Keratinocyte (primary cell): ENCODE results near the gene TCEANC2. TPM values are rescaled to one million over a fixed set of nuclear protein-coding genes. Genes with fewer than 3 reads are reported as not detected.

Experiments
- DNase-seq: peaks from one replicate; pipeline ENCODE4 v3.0.0-alpha.2; 2011; ENCODE audit warnings: low read depth, missing footprints, low spot score
- FAIRE-seq: peaks from 2 replicates; lab custom pipeline; 2011; peaks lifted over from hg19 to GRCh38; lab: Jason Lieb, UNC
- H2AFZ ChIP-seq: 2 replicates; pipeline ENCODE4 v1.6.0; 2012; ENCODE audit warnings: low read length, control low read depth, inconsistent platforms; ENCODE audit not compliant: control insufficient read depth
- H3K27ac ChIP-seq: 2 replicates; pipeline ENCODE4 v1.5.1; 2011; ENCODE audit warnings: low read length; ENCODE audit not compliant: control insufficient read depth, insufficient read depth
- H3K27me3 ChIP-seq: 3 replicates; pipeline ENCODE4 v1.6.0; 2011; ENCODE audit warnings: low read length; ENCODE audit not compliant: control insufficient read depth, insufficient read depth; ENCODE audit errors: extremely low read depth
- H3K36me3 ChIP-seq, 2 experiments: 2 replicates in 1 of 2; 3 replicates in 1 of 2; pipeline ENCODE4 v1.5.1; 2011; ENCODE audit warnings: low read length in 2 of 2, mild to moderate bottlenecking in 1 of 2; ENCODE audit not compliant: control insufficient read depth in 2 of 2, insufficient read depth in 2 of 2; ENCODE audit errors: extremely low read depth in 1 of 2
- H3K4me1 ChIP-seq: 3 replicates; pipeline ENCODE4 v1.5.1; 2011; ENCODE audit warnings: low read length; ENCODE audit not compliant: control insufficient read depth, insufficient read depth; ENCODE audit errors: extremely low read depth
- H3K4me2 ChIP-seq: 3 replicates; pipeline ENCODE4 v1.6.0; 2011; ENCODE audit warnings: low read depth, low read length; ENCODE audit not compliant: control insufficient read depth, insufficient read depth; ENCODE audit errors: extremely low read depth
- H3K4me3 ChIP-seq, 3 experiments: fragments of 200-600 bp in 1 of 3; sonication (generic) in 1 of 3; 2 replicates in 2 of 3; 3 replicates in 1 of 3; pipeline ENCODE4 v1.5.1; 2011 to 2016; ENCODE audit warnings: low read length in 3 of 3, mild to moderate bottlenecking in 3 of 3, control low read depth in 2 of 3, inconsistent platforms in 1 of 3, low read depth in 1 of 3, mixed read lengths in 1 of 3, mixed run types in 1 of 3, moderate library complexity in 1 of 3; ENCODE audit not compliant: control insufficient read depth in 2 of 3, insufficient read depth in 2 of 3; ENCODE audit errors: extremely low read depth in 1 of 3
- H3K79me2 ChIP-seq: 2 replicates; pipeline ENCODE4 v1.6.0; 2012; ENCODE audit warnings: low read length; ENCODE audit not compliant: control insufficient read depth, insufficient read depth
- H3K9ac ChIP-seq: 3 replicates; pipeline ENCODE4 v1.6.0; 2011; ENCODE audit warnings: low read length; ENCODE audit not compliant: control insufficient read depth, insufficient read depth; ENCODE audit errors: extremely low read depth
- H3K9me1 ChIP-seq: 3 replicates; pipeline ENCODE4 v1.6.0; 2011; ENCODE audit warnings: low read length; ENCODE audit not compliant: control insufficient read depth, insufficient read depth; ENCODE audit errors: extremely low read depth
- H3K9me3 ChIP-seq: 2 replicates; pipeline ENCODE4 v1.5.1; 2012; ENCODE audit warnings: low read depth, low read length; ENCODE audit not compliant: control insufficient read depth
- H4K20me1 ChIP-seq: 3 replicates; pipeline ENCODE4 v1.6.0; 2011; ENCODE audit warnings: low read length; ENCODE audit not compliant: control insufficient read depth, insufficient read depth; ENCODE audit errors: extremely low read depth
- CTCF ChIP-seq, 3 experiments: IDR thresholded peaks in 1 of 3; conservative IDR thresholded peaks in 1 of 3; optimal IDR thresholded peaks in 1 of 3; 2 replicates in 2 of 3; 3 replicates in 1 of 3; pipeline versions ENCODE3 to v1.5.1; 2011; ENCODE audit warnings: low read length in 3 of 3, mild to moderate bottlenecking in 3 of 3, moderate library complexity in 2 of 3, control low read depth in 1 of 3, inconsistent platforms in 1 of 3; ENCODE audit not compliant: insufficient read depth in 2 of 3; ENCODE audit errors: extremely low read depth in 1 of 3
- EZH2 ChIP-seq: IDR thresholded peaks from one replicate; pipeline ENCODE4 v1.6.1; 2012; ENCODE audit warnings: inconsistent platforms, mild to moderate bottlenecking, low read length, moderate library complexity
- dilution Hi-C: fragments of 300-500 bp; cut with MboI; formaldehyde crosslinking; loops from one replicate; pipeline ENCODE4 v1.7.0; 2020; ENCODE audit warnings: low sequenced_read_pairs; ENCODE audit not compliant: extremely low pct_ligation_motif_present
- polyA plus RNA-seq, 5 experiments: library from polyadenylated mRNA; depleted of rRNA in 3 of 5; stranded (reverse) in 3 of 5; stranded (forward) in 1 of 5; unstranded in 1 of 5; fragments of >200 nt; gene quantifications; 1 replicate in 1 of 5; 2 replicates in 3 of 5; 3 replicates in 1 of 5; pipeline versions ENCODE4 v1.2.1 to v1.2.3, GENCODE V29; 2011 to 2012; ENCODE audit warnings: missing spikeins in 2 of 5, low read depth in 1 of 5, low replicate concordance in 1 of 5

TCEANC2 gene
- polyA plus RNA-seq, 1 donor (not counting 4 experiments of a cell fraction or from before 2014, with no cell fraction given), result 4.3 TPM

DNA sequence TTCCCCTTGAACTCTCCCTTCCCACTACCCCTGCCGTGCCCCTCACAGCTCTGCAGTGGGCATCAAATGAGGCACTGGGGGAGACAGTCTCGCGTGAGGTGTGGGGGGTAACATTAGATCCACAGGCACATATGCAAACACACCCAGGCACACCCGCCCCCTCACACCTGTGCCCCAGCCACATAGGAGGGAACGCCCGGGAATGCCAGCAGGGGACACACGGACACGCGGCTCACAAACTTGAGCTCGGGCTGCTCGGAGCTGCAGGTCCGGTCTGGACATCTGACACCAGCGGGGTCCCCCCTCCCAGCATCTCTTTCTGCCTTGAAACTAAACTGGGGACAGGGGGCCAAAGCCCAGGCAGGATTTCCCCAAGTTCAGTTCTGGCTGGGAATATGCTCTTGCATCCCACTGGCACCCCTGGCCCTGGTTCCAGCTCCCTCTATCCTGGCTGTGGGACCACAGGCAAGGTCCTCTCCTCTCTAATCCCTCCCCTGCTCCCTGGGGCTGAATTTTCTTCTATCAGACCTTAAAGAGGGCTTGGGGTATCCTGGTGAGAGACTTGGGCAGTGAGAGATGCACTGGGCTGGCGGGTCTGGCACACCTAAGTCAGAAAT is 68.8 kb downstream of the TCEANC2 start:
- H3K79me2 ChIP-seq, result no peaks in the 10 kb centered on the region
- no peak for TF ChIP-seq EZH2
- no peak for TF ChIP-seq CTCF (optimal IDR thresholded peaks at IDR 0.05 in 1 of 3, IDR thresholded peaks at IDR 0.05 in 1 of 3, conservative IDR thresholded peaks at IDR 0.05 in 1 of 3; ENCODE audit: extremely low read depth in 1 of 3, insufficient read depth in 2 of 3, low read length in 3 of 3)
- no peak overlapping the region for H2AFZ ChIP-seq
- no peaks in the 10 kb centered on the region for H3K9me1 ChIP-seq
- no peaks in the 10 kb centered on the region for H3K9me3 ChIP-seq
- no peaks in the 10 kb centered on the region for H4K20me1 ChIP-seq
- FAIRE-seq, result no peak
- no peak for DNase-seq
- no peak overlapping the region for H3K4me3 ChIP-seq
- H3K4me1 ChIP-seq, result no peaks in the 10 kb centered on the region
- no peak overlapping the region for H3K9ac ChIP-seq
- dilution Hi-C loops, result no loop called here
- no peaks in the 10 kb centered on the region for H3K36me3 ChIP-seq
- peaks cover 6% of the 10 kb centered on the region for H3K27me3 ChIP-seq
- no peak overlapping the region for H3K4me2 ChIP-seq
- no peak overlapping the region for H3K27ac ChIP-seq

DNA sequence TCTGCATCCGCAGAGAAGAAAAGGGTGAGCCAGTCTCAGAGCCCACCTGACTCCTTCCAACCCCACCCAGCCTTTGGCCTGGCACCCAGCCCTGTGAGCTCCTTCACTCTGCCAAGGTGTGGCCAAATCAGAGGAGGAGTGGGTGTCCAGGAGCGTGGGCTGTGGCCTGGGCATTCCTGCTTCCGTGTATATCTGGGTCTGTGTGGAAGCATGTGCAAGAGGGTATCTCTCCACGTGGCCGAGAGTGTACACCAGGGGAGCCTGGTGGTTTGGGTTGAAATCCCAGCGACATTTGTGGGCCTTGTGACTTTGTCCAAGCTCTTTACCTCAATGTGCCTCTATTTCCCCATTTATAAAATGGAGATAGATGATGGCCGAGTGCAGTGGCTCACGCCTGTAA is 69.6 kb downstream of the TCEANC2 start:
- no peak overlapping the region for H3K4me2 ChIP-seq
- H3K4me1 ChIP-seq, result no peaks in the 10 kb centered on the region
- no peak for DNase-seq
- no peak overlapping the region for H2AFZ ChIP-seq
- FAIRE-seq, result no peak
- no peak overlapping the region for H3K9ac ChIP-seq
- no peaks in the 10 kb centered on the region for H3K36me3 ChIP-seq
- TF ChIP-seq CTCF (optimal IDR thresholded peaks at IDR 0.05 in 1 of 3, IDR thresholded peaks at IDR 0.05 in 1 of 3, conservative IDR thresholded peaks at IDR 0.05 in 1 of 3; ENCODE audit: extremely low read depth in 1 of 3, insufficient read depth in 2 of 3, low read length in 3 of 3) (no peak), EZH2 (no peak)
- H3K9me3 ChIP-seq, result no peaks in the 10 kb centered on the region
- H3K27me3 ChIP-seq, result peaks cover 6% of the 10 kb centered on the region
- H3K4me3 ChIP-seq, result no peak overlapping the region
- dilution Hi-C loops, result no loop called here
- H3K79me2 ChIP-seq, result no peaks in the 10 kb centered on the region
- H3K27ac ChIP-seq, result no peak overlapping the region
- no peaks in the 10 kb centered on the region for H3K9me1 ChIP-seq
- no peaks in the 10 kb centered on the region for H4K20me1 ChIP-seq
